ENCODE results near the gene EXTL2. TPM values are rescaled to one million over a fixed set of nuclear protein-coding genes. Genes with fewer than 3 reads are reported as not detected.

The EXTL2 gene
- total and polyA plus RNA-seq, 10 of the 15 experiments (the other 5 are each of a cell fraction or from before 2014, with no cell fraction given), result 10.2 to 51.1 (median 16.2) TPM

DNA sequence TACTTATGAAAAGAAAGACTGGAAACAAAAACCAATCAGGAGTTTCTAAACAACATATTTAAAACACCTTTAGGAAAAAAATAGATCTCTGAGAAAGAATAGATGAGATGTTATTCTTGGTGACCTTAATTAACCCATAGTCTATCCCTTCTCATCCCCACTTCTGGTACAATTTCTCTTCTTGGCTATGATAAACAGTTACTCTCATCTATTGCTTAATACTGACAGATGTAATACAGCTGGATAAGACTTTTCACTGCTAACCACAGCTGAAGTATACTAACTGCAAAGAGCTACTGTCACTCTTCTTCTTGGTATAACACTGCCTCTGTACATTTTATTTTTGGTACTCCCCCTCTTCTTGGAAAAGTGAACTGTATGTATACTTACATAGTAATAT, 15.2 kb downstream of the EXTL2 start:
- Histone ChIP-seq H3K27ac (ENCODE audit: control insufficient read depth, insufficient read depth) (no peak overlapping the region), H3K4me1 (ENCODE audit: control insufficient read depth, insufficient read depth, low read length) (no peaks in the 10 kb centered on the region), H4K20me1 (ENCODE audit: control insufficient read depth, insufficient read depth) (no peaks in the 10 kb centered on the region), H3K9ac (ENCODE audit: control insufficient read depth, insufficient read depth, low read length) (no peak overlapping the region), H3K4me3 (no peak overlapping the region), H3K79me2 (ENCODE audit: control insufficient read depth, insufficient read depth, low read length) (no peaks in the 10 kb centered on the region), H3K4me2 (ENCODE audit: control insufficient read depth, insufficient read depth) (no peak overlapping the region), H3K9me3 (replicated peaks; ENCODE audit: control insufficient read depth, insufficient read depth, low read length) (no peaks in the 10 kb centered on the region), H3K36me3 (ENCODE audit: control insufficient read depth in 2 of 2, insufficient read depth in 2 of 2, low read length in 1 of 2) (no peaks in the 10 kb centered on the region), H3K27me3 (replicated peaks in 1 of 2; ENCODE audit: control insufficient read depth in 2 of 2, insufficient read depth in 2 of 2, low read length in 1 of 2) (no peaks in the 10 kb centered on the region), H2AFZ (ENCODE audit: control insufficient read depth, low read depth, low read length) (no peak overlapping the region)
- intact Hi-C loops (cut with micrococcal nuclease; ENCODE audit: unreplicated experiment) (no loop called here), in situ Hi-C loops (cut with MboI) (no loop called here)
- SMC1A ChIA-PET (ENCODE audit: uncharacterized antibody, unreplicated experiment), result interaction anchor here (0.6 to 3.8 kb wide), 9 partner anchors 9 to 416 kb away, joined by 3 to 18 read pairs (median 3); partner anchors contain the start of gene EXTL2
- ATAC-seq (no peak), FAIRE-seq (no peak), DNase-seq (ENCODE audit: low read depth, low spot score) (no peak)
- CTCF ChIA-PET, result interaction anchor here (1.5 to 3.9 kb wide), 3 partner anchors 10 to 416 kb away, joined by 3 to 42 read pairs (median 6); no protein-coding TSS in a partner anchor
- no TSS peak for BruUV-seq (replicated peaks)
- TF ChIP-seq SUZ12 (IDR thresholded peaks at IDR 0.05; ENCODE audit: unreplicated experiment) (no peak), SREBF2 (IDR thresholded peaks at IDR 0.05; ENCODE audit: low read length) (no peak)
- TF ChIP-seq, protein P1, sequence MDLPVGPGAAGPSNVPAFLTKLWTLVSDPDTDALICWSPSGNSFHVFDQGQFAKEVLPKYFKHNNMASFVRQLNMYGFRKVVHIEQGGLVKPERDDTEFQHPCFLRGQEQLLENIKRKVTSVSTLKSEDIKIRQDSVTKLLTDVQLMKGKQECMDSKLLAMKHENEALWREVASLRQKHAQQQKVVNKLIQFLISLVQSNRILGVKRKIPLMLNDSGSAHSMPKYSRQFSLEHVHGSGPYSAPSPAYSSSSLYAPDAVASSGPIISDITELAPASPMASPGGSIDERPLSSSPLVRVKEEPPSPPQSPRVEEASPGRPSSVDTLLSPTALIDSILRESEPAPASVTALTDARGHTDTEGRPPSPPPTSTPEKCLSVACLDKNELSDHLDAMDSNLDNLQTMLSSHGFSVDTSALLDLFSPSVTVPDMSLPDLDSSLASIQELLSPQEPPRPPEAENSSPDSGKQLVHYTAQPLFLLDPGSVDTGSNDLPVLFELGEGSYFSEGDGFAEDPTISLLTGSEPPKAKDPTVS (IDR thresholded peaks at IDR 0.05; ENCODE audit: low read depth, low read length), result no peak
- POLR2A ChIA-PET, result interaction anchor here (1.0 kb wide), 1 partner anchor 15 kb away, joined by 3 read pairs; the partner anchor contains the start of gene EXTL2
- RAD21 ChIA-PET (ENCODE audit: unreplicated experiment), result interaction anchor here (0.6 to 1.8 kb wide), 2 partner anchors 11 to 421 kb away, joined by 3 to 8 read pairs; no protein-coding TSS in a partner anchor

DNA sequence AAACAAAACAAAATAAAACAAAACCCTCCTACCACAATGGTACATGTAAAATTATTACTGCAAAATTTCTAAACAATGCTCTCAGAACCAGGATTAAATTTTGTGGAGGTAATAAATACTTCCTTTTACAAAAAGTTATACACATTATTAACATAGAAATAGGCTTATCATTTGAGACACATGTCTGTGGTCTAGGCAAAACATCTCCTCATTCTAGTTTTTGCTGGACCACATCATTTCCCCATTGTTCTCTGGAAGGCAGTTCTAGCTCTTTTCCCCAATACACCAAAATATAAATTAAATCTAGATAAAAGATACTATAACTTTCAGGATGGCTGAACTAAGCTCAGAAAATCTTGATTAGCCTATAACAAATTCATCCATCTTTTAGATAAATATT, 18.4 kb downstream of the EXTL2 start:
- ATAC-seq, result no peak
- POLR2A ChIA-PET, result no interaction called here
- H3K4me2 ChIP-seq (ENCODE audit: control insufficient read depth, insufficient read depth), result no peak overlapping the region
- no peak overlapping the region for H3K4me3 ChIP-seq
- RAD21 ChIA-PET (ENCODE audit: unreplicated experiment), result interaction anchor here (0.6 to 1.5 kb wide), 2 partner anchors 9 kb away, joined by 3 to 4 read pairs; no protein-coding TSS in a partner anchor
- no peaks in the 10 kb centered on the region for H3K36me3 ChIP-seq (ENCODE audit: control insufficient read depth in 2 of 2, insufficient read depth in 2 of 2, low read length in 1 of 2)
- no peak for DNase-seq (ENCODE audit: low read depth, low spot score)
- no peaks in the 10 kb centered on the region for H3K9me3 ChIP-seq (replicated peaks; ENCODE audit: control insufficient read depth, insufficient read depth, low read length)
- no peak overlapping the region for H3K27ac ChIP-seq (ENCODE audit: control insufficient read depth, insufficient read depth)
- H3K79me2 ChIP-seq (ENCODE audit: control insufficient read depth, insufficient read depth, low read length), result no peaks in the 10 kb centered on the region
- no TSS peak for BruUV-seq (replicated peaks)
- intact Hi-C loops (cut with micrococcal nuclease; ENCODE audit: unreplicated experiment), result no loop called here
- H2AFZ ChIP-seq (ENCODE audit: control insufficient read depth, low read depth, low read length), result no peak overlapping the region
- H3K27me3 ChIP-seq (replicated peaks in 1 of 2; ENCODE audit: control insufficient read depth in 2 of 2, insufficient read depth in 2 of 2, low read length in 1 of 2), result no peaks in the 10 kb centered on the region
- FAIRE-seq, result no peak
- SMC1A ChIA-PET (ENCODE audit: uncharacterized antibody, unreplicated experiment), result interaction anchor here (0.9 to 1.9 kb wide), 2 partner anchors 17 to 46 kb away, joined by 4 read pairs; no protein-coding TSS in a partner anchor
- in situ Hi-C loops (cut with MboI), result no loop called here
- H3K9ac ChIP-seq (ENCODE audit: control insufficient read depth, insufficient read depth, low read length), result no peak overlapping the region
- no peaks in the 10 kb centered on the region for H4K20me1 ChIP-seq (ENCODE audit: control insufficient read depth, insufficient read depth)
- CTCF ChIA-PET, result interaction anchor here (0.8 to 1.5 kb wide), 5 partner anchors 8 to 421 kb away, joined by 3 to 5 read pairs (median 4); no protein-coding TSS in a partner anchor
- no peaks in the 10 kb centered on the region for H3K4me1 ChIP-seq (ENCODE audit: control insufficient read depth, insufficient read depth, low read length)
- no peak for TF ChIP-seq CHD4 (IDR thresholded peaks at IDR 0.05)
- TF ChIP-seq PAX5 (IDR thresholded peaks at IDR 0.05; ENCODE audit: borderline replicate concordance, low read depth, low read length), result no peak
- no peak for TF ChIP-seq GATAD2B (conservative IDR thresholded peaks at IDR 0.05; ENCODE audit: low read depth)
- TF ChIP-seq SMC3 (IDR thresholded peaks at IDR 0.05; ENCODE audit: borderline replicate concordance, low read length), result no peak
- TF ChIP-seq ETV6 (conservative IDR thresholded peaks at IDR 0.05 in 1 of 2, IDR thresholded peaks at IDR 0.05 in 1 of 2; ENCODE audit: borderline replicate concordance in 1 of 2, low read depth in 1 of 2), result no peak
- TF ChIP-seq ATF3 (IDR thresholded peaks at IDR 0.05; ENCODE audit: borderline replicate concordance, extremely low read depth, low read depth, low read length), result no peak
- TF ChIP-seq ZSCAN29 (IDR thresholded peaks at IDR 0.05), result no peak
- TF ChIP-seq, protein P2, sequence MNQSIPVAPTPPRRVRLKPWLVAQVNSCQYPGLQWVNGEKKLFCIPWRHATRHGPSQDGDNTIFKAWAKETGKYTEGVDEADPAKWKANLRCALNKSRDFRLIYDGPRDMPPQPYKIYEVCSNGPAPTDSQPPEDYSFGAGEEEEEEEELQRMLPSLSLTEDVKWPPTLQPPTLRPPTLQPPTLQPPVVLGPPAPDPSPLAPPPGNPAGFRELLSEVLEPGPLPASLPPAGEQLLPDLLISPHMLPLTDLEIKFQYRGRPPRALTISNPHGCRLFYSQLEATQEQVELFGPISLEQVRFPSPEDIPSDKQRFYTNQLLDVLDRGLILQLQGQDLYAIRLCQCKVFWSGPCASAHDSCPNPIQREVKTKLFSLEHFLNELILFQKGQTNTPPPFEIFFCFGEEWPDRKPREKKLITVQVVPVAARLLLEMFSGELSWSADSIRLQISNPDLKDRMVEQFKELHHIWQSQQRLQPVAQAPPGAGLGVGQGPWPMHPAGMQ (IDR thresholded peaks at IDR 0.05; ENCODE audit: borderline replicate concordance), result no peak
- TF ChIP-seq TBL1XR1 (IDR thresholded peaks at IDR 0.05; ENCODE audit: low read depth, low read length), result no peak
- TF ChIP-seq SUZ12 (IDR thresholded peaks at IDR 0.05; ENCODE audit: unreplicated experiment), result no peak
- TF ChIP-seq STAT1 (conservative IDR thresholded peaks at IDR 0.05), result no peak
- TF ChIP-seq, protein P1 (IDR thresholded peaks at IDR 0.05; ENCODE audit: low read depth, low read length), result no peak
